ENCODE data around the gene DTX4.

DTX4 gene

DNA sequence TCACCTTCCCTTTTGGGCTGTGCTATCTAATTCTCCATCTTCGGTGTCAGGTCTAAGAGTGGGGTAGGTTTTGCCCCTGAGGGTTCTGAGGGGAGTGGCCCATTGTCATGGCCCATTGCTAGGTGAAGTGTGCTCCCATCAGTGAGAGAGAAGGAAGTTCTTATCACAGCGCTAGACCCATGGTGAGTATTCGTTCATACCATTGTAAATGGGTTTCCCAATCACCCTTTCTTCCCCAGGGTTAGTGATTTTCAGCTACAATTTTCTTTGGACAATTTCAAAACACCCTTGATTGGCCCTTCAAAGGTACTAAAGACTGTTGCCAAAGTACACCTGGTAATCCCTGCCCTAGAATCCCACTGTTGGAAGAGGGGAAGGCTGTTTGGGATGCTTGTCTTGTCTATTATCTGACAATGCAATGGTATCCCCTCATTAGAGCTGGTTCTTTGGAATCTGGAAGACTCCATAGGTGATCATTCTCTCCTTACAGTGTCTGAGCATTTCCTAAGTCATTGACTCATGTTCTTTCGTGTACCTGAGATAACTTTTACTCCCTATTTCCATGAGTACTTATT, 20.6 kb downstream of the DTX4 start:
- no peak for DNase-seq

DNA sequence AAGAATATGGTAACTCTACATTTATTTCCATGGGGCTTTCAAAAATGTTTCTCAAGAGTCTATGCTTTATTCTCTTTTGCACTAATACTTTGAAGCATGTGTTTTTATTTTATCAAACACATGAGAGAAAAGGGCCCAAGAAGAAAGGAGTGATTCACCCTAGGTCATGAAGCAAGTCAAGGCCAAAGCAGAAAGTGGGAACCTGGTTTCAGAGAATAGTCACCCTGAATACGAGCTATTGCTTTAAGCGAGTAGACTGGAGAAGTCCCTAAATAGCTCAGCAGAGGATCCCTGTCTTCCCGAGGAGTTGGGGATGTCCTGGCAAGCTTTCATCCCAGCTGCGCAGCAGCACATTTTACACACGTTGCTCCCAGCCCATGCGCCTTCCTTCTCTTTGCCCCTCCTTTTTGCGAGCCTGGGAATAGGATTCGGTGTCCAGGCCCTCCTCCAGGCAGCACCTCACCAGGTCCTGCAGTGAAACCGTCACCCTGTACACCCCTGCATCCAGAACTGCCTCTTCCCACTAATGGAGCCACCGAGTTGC, 21.7 kb downstream of the DTX4 start:
- no peak for DNase-seq

DNA sequence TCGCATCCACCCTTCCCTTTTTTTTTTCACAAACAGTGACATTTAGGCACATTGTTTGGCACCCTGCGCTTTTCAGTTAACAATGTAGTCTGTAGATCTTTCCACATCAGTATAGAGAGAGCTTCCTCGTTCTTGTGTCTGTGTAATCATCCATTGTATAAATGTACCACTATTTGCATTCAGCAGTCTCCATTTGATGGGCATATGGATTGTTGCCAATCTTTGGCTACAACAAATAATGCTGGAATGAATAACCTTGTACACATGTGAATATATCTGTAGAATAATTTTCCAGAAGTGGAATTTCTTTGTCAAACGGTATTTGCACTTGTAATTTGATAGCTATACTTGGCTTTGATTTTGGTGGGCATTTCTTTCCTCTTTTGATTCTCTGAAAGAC, 23.7 kb downstream of the DTX4 start:
- DNase-seq, result no peak

DNA sequence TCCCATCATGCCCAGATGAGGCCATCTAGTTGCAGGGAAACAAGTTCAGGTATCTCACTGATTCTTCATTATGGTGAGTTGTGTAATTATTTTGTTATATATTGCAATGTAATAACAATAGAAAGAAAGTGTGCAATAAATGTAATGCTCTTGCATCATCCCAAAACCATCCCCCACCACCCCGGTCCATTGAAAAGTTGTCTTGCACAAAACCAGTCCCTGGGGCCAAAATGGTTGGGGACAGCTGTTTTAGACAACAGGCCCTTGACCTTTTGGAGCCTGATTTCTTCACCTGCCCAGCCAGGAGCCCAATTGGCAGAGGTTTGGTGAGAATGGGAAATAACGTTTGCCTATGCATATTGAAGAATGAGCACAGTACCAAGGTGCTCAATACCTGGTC, 24.8 kb downstream of the DTX4 start:
- no peak for DNase-seq

DNA sequence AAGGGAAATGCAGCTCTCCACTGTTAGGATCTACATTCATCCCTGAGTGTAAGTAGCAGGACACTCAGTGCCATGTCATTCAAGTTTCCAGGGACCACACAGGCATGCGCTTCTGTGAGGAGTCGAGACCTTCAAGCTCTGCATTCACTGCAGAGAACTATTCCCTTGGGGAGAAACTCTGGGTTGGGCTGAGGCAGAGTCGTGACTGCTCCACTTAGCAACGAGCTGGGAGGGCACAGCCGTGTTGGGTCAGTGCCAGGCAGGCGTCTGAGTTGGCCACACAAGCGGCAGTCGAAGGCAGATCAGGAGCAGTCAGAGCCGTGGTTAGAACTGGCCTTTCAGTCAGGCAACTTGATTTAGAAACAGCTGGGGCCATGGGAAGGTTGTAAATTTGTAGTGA, 26.1 kb downstream of the DTX4 start:
- peak; percentile 73 for DNase-seq

- no peak for DNase-seq
These were observed 26.8 kb downstream of the DTX4 start for GRCh38 chr11:59198726-59199125.

DNA sequence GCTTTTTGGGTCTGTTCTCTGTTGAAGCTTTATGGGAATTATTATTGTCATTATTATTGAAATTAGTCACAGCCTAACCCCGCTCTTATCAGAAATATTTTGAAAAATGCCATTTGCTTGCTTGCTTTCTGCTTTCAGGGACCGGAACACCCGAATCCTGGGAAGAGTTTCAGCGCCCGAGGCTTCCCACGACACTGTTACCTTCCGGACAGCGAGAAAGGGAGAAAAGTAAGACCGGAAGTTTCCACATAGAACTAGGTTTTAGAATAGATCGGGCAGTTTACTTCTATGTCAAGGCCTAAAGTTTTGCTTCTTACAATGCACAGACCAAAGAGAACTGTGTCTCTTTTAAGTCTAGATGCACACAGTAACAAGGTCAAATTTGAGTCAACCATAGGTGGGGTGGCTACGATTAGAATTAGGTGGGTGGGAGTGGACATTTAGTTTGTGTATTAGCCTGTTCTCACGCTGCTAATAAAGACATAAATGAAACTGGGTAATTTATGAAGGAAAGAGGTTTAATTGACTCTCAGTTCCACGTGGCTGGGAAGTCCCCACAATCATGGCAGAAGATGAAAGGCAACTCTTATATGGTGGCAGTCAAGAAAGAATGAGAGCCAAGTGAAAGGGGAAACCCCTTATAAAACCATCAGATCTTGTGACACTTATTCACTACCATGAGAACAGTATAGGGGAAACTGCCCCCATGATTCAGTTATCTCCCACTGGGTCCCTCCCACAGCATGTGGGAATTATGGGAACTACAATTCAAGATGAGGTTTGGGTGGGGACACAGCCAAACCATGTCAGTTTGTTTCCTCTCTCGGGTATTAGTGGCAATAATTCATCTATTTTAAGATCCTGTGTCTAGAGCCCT, 27.9 kb downstream of the DTX4 start:
- DNase-seq, result no peak

- peak; percentile 5 for DNase-seq
These were observed 28.5 kb downstream of the DTX4 start for GRCh38 chr11:59200423-59200746.

DNA sequence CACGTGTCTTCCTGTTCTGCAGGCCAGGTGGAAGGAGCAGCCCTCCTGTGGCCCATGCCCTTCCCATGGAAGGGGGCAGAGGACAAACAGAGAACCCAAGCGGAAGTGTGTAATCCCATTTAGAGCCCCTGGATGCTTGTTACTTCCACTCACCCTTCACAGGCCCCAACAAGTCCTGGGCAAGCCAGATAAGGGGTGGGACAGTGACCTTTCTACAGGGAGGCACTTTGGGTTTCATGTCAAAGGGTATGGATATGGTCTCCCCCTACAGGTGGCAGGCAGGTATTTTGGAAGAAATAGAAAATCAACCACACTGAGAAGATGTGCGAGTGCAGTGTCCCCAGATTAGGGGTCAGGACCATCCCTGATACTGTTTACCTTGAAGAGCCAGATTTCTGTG, 29.4 kb downstream of the DTX4 start:
- no peak for DNase-seq

GRCh38 chr11:59204746-59205145, 32.8 kb downstream of the DTX4 start:
- peak; percentile 16 for DNase-seq

- no peak for DNase-seq
These were observed 33.7 kb downstream of the DTX4 start for GRCh38 chr11:59205648-59206047.

DNA sequence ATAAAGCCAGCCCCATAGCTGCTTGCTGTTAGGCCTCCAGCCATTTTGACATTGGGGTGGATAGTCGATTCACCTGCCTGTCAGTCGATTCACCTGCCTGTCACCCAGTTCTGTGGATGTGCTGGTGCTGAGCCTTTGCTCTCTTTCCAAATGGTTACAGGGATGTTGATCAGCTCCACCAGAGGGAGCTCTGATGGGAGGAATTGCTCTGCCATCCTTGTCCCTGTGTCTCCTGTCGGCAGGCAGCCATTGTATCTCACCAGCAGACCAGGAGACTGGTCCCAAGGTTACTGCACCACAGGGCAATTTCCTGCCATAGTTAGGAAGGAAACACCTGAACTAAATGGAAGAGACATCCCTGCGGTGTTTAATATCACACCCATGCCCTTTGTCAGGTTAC, 34.7 kb downstream of the DTX4 start:
- peak; percentile 22 for DNase-seq

GRCh38 chr11:59207988-59208451, 36.1 kb downstream of the DTX4 start:
- peak; percentile 52 for DNase-seq

- DNase-seq, result no peak
These were observed 37.0 kb downstream of the DTX4 start for GRCh38 chr11:59208956-59209355.

DNA sequence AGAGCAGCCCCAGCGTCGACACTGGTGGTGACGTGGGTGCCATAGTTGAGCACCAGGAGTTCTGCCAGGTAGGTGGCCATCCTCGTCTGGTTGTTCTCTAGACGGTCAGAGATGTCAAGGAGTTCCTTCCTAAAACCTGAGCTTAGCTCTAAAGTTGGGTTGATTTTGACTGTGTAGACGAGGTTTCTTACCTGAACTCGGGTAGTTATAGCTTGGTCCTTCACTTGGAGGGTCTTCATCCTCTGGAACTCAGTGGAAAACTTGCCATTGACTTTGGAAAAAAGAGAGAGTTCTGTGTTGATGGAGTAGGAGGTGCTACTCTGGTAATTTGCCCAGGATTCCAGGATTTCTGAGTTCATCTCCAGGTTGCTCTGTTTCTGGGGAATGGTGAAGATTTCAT, 40.3 kb downstream of the DTX4 start:
- no peak for DNase-seq

DNA sequence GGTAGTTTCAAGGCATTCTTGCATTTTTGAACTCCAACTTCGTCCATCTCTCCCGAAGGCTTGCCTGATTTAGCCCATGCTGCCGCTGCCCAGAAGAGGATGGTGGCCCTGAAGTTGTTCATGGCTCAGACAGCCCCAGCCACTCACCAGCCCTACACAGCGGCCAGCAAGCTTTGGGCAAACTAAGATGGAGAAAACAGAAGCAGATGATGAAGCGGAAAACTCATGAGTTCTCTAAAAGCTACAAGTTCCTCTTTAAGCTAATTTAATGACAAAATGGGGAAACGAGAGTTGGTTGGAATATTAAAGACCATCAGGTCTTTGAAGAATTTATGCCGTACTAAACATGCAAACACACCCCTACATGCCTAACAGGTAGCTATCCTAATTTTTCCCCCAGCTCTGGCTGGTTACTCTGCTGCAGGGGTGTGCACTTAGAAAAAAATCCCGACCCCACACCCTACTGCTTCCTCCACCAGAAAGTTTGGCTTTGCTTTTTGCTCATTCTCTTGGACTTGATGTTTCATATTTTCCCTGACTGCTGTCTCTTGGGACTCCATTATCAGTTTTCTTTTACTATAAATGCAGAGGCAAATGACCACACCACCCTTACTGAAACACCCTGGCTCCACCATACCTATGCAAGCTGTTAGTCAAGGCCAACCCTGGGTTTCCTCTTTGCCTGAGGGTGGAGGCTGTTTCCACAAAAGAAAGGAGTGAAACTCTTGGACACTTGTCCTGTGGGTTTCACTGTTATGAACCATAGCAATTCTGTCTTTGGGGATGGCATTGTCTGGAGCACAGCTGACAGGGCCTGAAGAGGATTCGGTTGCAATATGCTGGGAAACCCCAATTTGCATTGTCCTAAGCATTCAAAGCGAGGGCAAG, 41.1 kb downstream of the DTX4 start, which contains the start of gene MPEG1:
MPEG1 (minus strand) TSS at position 184 of the 888 bp plus-strand sequence; CDS start at position 122, 62 bp downstream.
- DNase-seq, result no peak

DNA sequence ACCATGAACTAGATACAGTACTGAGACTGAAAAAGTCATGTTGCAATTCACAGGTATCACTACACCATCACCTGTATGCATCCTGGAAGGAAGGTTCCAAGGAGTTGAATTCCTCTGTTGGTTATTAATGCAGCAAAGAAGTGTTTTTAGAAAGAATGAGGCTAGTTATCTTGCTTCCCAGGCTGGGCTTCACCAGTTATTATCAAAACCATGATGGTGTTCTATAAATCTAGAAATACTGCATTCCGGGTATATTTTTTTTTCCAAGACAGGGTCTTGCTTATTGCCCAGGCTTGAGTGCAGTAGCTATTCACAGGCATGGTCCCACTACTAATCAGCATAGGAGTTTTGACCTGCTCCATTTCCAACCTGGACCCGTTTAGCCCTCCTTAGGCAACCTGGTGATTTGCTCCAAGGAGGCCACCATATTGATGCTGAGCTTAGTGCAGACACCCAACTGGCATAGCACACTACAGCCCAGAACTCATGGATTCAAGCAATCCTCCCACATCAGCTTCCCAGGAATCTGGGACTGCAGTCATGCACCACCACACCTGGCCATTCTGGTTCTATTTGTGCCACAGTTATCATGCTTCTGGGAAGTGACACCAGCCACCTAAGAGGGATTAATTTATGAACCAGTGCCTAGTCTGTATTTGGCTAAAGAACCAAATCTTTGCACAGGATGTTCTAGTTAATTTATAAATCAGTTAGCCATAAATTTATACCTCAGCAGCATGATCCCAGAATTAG, 42.4 kb downstream of the DTX4 start:
- no peak for DNase-seq

DNA sequence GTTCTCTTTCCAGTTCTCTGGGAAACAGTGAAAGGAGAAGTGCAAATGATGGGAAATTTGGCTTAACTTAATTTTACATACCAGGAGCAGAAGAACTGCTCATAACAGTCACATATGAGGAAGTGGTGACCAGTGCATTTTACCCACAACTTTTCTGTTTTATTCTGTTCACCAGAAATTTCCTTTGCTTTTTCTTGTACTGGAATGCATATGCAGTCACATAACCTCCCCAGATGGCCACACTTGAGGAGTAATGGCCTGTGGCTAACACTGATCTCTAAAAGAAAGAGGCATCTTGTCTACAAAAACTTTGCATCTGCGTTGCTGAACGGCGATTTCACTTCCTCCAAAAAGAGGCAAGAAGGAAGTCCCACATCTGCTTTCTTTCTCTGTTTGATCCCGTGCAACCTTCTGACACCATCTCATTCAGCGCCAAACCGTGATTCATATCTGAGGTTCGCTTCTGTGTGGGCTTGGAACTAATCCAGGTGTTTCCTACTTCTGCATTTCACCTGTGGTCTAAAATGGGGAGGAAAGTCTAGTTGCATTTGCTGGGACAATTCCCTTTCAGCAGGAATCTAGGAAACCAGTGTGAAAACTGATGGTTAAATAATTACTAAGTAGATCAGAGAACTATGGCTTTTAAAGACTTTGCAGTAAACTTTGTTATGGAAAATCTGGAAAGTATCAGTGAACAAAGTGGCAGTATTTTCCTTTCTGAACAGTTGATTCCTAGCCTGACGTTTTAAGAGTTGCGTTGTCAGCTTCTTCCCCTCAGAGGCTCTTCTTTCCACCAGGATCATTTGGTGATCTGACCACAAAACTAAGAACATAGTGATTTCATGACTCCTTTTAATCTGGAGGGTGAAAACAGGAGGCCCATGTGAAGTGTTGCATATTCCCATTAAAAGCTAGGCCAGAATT, 45.0 kb downstream of the DTX4 start:
- DNase-seq, result peak; percentile 65

DNA sequence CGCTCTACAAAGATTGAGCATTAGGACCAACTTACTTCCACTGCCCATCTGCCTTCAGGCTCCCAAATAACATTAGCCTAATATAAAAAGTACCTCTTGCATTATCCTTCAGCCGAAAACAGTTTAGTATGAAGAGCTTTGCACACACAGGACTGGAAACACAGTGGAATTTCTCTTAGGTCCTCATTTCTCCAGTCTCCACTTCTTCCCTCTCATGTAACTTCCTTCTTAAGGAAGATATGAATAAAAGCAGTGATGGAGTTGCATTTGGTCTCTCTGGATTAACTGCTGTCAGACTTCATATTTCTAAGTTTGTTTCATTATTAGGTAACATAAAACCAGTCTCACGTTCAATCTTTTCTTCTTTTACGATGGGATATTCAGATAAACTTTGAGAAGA, 46.4 kb downstream of the DTX4 start:
- DNase-seq, result no peak

DNA sequence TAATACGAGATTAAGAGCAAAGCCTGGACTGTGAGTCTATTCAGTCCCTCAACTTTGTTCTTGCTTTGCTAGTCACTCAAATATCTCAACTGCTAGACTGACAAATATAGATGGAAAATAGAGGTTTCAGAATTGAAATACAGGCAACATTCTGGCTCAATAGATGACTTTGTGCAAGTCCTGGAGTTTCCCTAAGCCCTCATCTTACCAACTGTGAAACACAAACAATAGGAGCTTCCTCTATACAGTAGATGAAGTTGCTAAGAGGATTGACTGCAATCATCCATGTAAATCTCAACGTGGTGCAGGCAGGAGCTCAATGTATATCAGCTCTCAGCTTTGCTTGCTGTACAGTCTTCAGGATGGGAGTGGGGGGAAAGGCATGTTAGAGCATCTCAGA, 47.0 kb downstream of the DTX4 start:
- DNase-seq, result no peak

DNA sequence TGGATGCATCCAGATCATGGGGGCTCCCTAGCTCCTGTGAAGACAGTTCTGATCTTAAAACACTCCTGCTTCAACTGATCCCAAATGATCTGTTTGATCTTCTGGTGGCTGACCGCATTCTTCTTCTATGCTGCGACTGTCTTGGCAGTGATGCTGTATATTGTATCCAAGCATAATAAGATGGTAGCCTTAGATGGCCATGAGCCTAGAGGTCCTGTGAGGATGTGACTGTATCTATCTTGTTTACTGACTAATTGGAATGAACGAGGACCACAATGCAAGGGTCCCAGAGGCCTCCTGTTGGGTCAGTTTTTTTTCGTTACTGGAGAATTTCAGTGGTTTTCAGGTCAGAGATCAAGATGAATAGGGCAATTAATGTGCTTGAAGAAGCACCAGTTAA, 47.9 kb downstream of the DTX4 start:
- DNase-seq, result no peak
